HG02884 (cell line): Measurements from ENCODE around the gene USP24.
"Not testable (repeated sequence)": the region's sequence is repeated elsewhere in the genome, so short reads cannot be mapped to it uniquely, and the experiment has no call there.

ENCODE experiments used
- ATAC-seq: cut with Tn5 transposase; IDR thresholded peaks from one replicate; pipeline ENCODE4 v1.9.1; 2021; ENCODE audit warnings: mild to moderate bottlenecking, moderate library complexity; ENCODE audit not compliant: unreplicated experiment

Gene USP24

GRCh38 chr1:55129194-55129728 is 85.9 kb downstream of the USP24 start:
- no peak for ATAC-seq

DNA sequence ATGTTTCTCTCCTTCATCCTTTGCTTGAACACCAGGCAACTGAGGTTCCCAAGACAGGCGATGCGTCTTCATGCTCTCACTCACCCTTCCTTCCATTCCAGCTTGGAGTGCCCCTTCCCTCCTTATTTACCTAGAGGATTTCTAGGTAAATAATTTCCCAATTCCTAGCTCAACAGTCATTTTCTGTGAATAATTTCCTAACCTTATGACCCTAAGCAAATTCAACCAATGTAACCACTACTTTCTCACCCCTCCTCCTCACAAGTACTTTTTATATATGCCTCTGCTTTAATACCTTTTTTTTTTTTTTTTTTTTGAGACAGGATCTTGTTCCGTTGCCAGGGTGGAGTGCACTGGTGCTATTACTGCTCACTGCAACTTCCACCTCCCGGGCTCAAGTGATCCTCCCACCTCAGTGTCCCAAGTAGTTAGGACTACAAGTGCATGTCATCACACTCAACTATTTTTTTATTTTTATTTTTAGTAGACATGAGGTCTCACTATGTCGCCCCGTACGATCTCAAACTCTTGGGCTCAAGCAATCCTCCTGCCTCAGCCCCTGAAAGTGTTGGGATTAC is 86.7 kb downstream of the USP24 start:
- ATAC-seq: no peak

- ATAC-seq: peak; percentile 78
Observed at GRCh38 chr1:55127827-55128343, 87.3 kb downstream of the USP24 start.

DNA sequence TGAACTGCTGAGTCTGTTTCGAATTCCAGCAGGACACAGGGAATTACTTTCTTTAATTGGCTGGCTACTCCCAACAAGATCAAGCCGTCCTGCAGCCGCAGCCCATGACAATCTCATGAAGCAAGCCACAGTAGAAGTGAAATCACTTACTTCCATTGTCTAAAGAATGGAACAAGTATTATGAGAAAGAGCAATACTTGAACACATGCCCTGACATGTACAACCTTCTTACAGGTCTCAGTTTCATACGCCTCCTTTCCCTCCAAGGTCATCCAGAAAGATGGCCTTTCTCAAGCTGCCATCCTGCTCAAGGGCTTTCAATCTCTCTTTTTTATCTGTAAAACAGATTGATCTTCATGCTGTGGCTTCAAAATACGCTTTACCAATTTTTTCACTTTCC is 90.7 kb downstream of the USP24 start:
- no peak for ATAC-seq

- no peak for ATAC-seq
Observed at GRCh38 chr1:55120538-55120937, 94.6 kb downstream of the USP24 start.

GRCh38 chr1:55118651-55119329 is 96.4 kb downstream of the USP24 start:
- ATAC-seq: no peak

DNA sequence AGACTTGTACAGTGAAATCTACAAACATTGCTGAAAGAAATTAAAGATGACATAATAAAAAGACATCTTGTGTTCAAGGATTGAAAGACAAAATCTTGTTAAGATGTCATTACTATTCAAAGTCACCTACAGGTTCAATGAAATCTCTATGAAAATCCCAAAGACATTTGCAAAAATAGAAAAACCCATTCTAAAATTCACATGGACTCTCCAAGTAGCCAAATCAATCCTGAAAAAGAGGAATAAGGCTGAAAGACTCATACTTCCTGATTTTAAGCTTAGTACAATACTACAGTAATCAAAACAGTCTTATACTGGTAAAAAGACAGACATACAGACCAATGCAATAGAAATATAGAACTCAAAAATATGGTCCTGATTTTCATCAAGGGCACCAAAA is 97.2 kb downstream of the USP24 start:
- ATAC-seq: no peak

- not testable (repeated sequence) for ATAC-seq
Observed at GRCh38 chr1:55109005-55109404, 106.2 kb downstream of the USP24 start.

- ATAC-seq: no peak
Observed at GRCh38 chr1:55107101-55107500, 108.1 kb downstream of the USP24 start.

DNA sequence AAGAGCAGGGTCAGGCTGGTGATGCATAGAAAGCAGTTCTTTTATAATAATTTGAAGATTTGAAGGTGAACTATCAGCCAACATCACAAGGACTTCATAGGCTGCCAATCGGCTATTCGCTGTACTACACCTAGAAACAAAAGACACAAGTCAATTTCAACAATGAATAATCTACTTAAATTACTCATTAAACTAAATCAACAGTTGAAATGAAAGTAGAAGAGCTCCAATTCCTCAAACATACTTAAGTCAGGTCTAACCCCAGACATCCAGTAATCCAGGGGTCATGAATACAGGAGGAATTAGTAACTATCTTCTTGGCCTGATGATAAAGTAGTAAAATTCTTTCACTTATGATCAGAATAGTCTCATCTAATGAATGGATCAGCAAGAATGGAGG is 111.3 kb downstream of the USP24 start:
- no peak for ATAC-seq

- ATAC-seq: no peak
Observed at GRCh38 chr1:55095095-55095494, 120.1 kb downstream of the USP24 start.

GRCh38 chr1:55092475-55092874 is 122.7 kb downstream of the USP24 start:
- ATAC-seq: no peak

DNA sequence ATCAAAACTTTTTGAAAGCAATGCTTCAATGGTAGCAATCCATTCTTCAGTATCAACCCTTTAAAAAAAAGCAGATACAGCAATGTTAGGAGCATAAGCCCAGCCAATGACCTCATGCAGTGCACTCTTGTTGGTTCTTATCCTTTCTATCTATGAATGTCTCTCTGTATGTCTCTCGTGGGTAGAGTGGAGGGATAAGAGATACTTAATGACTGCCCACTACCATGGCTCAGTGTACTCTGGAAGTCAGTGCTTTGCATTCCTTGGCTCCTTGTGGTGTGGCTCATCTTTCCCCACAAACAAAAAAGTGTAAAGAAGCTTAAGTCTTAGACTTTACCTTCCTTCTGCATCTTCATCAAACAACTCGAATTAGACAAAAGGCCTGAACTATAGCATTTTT is 125.5 kb downstream of the USP24 start:
- no peak for ATAC-seq

DNA sequence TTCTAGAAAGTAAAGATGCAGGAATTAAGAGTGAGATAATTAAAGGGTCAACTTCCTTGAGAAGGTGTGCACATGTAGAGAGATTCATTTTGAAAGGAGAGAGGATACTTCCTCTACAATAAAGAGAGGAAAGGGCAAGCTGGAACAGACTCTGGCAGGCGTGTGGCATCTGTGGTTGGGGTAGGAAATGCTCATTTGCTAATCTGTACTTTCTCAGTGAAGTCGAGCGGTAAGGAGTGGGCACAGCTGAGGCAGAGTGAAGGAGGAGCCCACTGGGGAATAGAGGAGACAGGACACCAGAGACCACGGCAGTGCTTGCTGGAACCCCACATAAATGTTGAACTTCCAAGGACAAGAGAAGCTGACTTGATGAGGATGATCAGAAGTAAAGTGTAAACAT is 126.8 kb downstream of the USP24 start:
- ATAC-seq: no peak

- ATAC-seq: no peak
Observed at GRCh38 chr1:55087439-55087838, 127.7 kb downstream of the USP24 start.

DNA sequence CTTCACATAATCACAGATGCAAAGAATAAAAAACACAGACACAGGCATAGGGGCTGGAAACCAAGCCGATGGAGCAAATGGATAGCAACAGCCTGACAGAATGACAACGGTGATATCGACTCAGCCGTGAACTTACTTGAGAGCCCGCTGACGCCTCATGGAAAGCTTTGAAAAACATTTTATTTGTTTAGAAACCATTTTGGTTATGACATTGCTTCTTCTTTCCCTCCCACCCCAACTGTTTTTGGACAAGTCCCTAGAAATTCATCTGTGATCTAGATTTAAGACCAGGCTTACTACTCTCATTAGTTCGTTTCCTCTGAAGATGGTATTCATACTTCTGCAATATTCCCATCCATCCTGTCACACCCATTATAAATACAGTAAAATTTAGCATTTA is 130.9 kb downstream of the USP24 start:
- no peak for ATAC-seq

DNA sequence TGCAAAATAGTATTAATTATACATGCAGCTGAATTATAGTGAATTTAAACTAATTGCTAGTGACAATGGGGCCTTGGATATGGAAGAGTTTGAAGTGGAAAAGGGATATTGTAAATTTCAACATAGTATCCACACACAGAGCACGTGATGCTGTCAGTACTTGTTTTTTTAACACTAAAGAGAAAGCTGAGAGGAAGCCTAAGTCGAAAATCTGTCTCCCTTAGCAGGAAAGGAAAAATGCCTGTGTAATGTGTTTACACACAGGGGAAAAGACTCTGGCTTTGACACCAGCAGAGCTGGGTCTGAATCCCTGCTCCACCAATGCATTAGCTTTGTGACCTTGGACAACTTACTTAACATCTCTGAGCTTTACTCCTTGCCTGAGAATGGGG is 133.3 kb downstream of the USP24 start:
- no peak for ATAC-seq

DNA sequence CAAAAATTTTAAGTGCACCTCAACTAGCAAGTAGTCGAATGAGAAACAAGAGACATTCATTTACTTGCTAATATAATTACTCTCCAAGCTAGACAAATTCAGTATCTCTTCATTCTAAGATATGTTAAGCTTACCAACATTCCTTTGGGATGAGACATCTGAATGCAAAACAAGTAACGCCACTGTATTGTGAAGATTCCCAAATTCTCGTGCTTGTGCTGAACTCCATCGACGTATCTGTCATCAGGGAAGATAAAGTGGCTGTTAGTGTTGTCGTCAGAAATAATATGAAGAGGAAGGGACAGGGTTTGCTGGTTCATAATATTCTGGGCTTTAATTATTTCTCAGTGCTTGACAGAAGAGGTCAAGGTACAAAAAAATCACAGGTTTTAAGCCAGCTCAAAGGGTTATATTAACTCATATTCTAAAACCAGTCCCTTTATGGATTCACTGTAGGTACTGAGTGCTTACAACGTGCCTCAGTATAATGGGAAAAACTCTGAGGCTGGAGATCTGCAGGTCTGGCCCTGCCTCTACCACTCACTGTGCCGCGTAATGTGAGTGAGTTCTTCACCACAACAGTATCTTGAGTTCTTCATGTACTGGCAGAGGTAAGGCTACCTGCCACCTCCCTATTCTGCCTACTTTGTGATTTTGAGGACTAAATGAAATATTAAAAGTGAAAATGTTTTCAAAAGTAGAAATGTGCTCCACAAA is 133.8 kb downstream of the USP24 start:
- ATAC-seq: no peak

DNA sequence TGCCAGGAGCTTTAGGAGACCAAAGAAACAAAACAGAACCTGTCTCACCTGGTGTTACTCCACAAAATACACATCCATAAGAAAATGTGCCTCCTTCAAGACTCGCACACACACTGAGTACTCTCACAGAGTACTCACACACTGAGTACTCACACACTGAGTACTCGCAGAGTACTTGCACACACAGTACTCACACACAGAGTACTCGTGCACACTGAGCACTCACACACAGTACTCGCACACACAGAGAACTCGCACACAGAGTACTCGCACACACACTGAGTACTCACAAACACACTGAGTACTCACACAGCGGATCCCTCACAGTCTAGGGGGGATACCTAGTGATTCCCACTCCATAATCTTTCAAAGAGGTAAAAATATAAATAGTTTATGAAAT is 135.5 kb downstream of the USP24 start:
- no peak for ATAC-seq

DNA sequence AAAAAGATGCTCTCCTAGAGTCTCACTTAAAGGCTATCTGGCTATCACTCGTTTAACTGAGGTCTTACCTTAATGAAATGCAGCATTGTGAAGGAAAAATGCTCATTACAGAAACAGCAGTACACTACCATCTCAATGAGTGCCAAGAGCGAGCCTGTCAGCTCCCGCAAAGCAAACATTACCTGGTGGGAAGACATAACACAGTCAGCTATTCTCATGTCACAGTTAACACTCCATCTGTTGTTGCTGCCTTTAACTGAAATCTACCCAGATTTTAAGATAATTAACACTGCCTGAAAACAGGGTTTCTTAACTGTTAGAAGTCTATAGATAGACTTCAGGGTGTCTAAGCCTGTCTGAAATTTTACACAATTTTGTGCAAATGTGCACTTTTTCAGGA is 136.7 kb downstream of the USP24 start:
- ATAC-seq: no peak

DNA sequence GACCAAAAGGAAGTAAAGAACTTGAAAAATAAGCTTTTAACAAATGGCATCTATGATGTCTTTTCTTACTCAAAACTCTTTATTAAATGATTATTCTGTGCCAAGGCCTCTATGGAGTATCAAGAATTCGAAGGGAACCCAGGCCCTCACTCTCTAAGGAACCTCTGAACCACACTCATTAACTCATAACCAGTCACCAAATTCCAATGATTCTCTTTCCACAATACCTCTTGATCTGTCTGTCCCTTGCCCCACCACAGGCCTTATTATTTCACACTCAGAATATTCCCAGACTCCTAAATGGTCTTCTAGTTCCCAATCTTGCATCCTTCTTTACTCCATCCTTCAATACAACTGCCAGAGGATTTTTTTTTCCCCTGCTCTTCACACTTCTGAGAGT is 138.8 kb downstream of the USP24 start:
- ATAC-seq: no peak

DNA sequence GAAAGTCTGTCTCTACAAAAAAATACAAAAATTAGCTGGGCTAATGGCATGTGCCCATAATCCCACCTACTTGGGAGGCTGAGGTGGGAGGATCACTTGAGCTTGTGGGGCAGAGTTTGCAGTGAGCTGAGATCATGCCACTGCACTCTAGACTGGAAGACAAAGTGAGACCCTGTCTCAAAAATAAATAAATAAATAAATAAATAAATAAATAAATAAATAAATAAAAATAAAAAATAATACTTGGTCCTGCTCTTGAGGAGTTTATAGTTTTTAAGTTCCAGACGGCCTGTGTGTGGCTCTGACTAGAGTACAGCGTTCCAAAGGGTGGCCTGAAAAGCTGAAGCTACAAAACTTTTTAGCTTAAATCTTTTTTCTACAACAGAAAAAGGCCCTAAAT is 140.7 kb downstream of the USP24 start:
- ATAC-seq: no peak
